ENCODE data around the gene HELZ.

DNA sequence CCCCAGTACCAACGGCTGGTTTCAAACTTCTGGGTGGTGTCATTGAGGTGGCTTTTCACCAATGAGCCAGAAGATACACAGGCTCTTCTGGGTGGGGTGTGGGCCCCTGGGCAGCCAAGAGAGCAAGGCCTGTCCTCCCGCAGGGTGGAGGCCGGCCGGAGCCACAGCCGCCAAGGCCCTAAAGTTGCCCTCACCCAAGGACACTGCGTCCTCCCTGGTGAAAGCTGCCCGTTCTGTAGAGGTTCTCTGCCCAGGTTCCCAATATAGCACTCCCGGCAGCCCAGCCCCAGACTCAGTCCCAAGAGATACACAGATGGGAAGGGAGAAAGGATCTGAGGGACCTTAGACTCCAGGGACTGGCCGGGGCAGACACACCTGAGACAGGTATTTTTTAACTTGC is 211.4 kb downstream of the HELZ start:
- TF ChIP-seq, protein P1, sequence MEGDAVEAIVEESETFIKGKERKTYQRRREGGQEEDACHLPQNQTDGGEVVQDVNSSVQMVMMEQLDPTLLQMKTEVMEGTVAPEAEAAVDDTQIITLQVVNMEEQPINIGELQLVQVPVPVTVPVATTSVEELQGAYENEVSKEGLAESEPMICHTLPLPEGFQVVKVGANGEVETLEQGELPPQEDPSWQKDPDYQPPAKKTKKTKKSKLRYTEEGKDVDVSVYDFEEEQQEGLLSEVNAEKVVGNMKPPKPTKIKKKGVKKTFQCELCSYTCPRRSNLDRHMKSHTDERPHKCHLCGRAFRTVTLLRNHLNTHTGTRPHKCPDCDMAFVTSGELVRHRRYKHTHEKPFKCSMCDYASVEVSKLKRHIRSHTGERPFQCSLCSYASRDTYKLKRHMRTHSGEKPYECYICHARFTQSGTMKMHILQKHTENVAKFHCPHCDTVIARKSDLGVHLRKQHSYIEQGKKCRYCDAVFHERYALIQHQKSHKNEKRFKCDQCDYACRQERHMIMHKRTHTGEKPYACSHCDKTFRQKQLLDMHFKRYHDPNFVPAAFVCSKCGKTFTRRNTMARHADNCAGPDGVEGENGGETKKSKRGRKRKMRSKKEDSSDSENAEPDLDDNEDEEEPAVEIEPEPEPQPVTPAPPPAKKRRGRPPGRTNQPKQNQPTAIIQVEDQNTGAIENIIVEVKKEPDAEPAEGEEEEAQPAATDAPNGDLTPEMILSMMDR (IDR thresholded peaks at IDR 0.05 in 2 of 3, conservative IDR thresholded peaks at IDR 0.05 in 1 of 3; ENCODE audit: borderline replicate concordance in 1 of 3, insufficient read depth in 1 of 3, low read depth in 2 of 3, low read length in 2 of 3): no peak
- TF ChIP-seq POLR2A (IDR thresholded peaks at IDR 0.05; ENCODE audit: borderline replicate concordance, extremely low read depth, insufficient read depth, insufficient read length): no peak
- TF ChIP-seq CBX3 (IDR thresholded peaks at IDR 0.05; ENCODE audit: low read depth): no peak
- TF ChIP-seq ZFX (IDR thresholded peaks at IDR 0.05): no peak
- TF ChIP-seq, protein P2, sequence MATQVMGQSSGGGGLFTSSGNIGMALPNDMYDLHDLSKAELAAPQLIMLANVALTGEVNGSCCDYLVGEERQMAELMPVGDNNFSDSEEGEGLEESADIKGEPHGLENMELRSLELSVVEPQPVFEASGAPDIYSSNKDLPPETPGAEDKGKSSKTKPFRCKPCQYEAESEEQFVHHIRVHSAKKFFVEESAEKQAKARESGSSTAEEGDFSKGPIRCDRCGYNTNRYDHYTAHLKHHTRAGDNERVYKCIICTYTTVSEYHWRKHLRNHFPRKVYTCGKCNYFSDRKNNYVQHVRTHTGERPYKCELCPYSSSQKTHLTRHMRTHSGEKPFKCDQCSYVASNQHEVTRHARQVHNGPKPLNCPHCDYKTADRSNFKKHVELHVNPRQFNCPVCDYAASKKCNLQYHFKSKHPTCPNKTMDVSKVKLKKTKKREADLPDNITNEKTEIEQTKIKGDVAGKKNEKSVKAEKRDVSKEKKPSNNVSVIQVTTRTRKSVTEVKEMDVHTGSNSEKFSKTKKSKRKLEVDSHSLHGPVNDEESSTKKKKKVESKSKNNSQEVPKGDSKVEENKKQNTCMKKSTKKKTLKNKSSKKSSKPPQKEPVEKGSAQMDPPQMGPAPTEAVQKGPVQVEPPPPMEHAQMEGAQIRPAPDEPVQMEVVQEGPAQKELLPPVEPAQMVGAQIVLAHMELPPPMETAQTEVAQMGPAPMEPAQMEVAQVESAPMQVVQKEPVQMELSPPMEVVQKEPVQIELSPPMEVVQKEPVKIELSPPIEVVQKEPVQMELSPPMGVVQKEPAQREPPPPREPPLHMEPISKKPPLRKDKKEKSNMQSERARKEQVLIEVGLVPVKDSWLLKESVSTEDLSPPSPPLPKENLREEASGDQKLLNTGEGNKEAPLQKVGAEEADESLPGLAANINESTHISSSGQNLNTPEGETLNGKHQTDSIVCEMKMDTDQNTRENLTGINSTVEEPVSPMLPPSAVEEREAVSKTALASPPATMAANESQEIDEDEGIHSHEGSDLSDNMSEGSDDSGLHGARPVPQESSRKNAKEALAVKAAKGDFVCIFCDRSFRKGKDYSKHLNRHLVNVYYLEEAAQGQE (IDR thresholded peaks at IDR 0.05; ENCODE audit: low read depth): no peak
